HG03469 (cell line): ENCODE data around the gene MMP26.

Experiments used
- ATAC-seq: cut with Tn5 transposase; IDR thresholded peaks from one replicate; pipeline ENCODE4 v1.9.1; 2021; ENCODE audit warnings: mild to moderate bottlenecking, moderate library complexity, moderate number of reproducible peaks; ENCODE audit not compliant: unreplicated experiment

Gene MMP26

DNA sequence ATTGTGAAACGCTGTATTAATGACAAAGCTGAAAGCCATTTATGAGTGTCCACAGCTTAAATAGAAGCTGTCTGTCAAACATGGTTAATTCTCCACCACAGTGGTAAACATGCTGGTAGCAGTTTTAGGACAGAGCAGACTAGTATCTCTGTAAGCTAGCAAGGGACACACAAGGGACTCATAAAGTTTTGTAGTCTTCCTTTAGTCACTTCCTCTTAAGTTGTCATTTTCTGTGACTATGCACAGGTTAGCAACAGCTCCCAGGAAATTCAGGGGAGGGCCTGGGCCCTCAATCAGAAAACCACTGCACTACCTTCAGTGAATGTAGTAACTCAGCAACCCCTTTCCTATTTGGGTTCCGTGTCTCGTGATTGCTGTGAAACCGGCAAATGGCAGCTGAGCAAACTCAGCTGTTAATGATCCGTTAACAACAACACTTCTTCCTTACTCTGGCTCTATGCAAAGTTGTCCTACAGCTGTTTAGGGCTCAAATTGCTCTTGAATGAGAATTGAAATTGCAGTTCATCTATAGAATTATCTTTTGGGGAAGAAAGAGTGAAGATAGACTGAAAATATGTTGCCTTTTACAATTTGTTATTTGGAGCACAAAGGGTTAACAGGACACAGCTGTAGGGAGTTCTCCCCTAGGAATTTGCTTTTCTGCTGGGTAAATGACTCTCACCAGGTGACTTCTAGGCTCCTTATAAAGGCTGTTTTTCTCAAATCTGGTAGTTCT is at the start of gene MMP26:
Gene MMP26 (plus strand): TSS at position 731 of the 736 bp plus-strand sequence.
- no peak for ATAC-seq

DNA sequence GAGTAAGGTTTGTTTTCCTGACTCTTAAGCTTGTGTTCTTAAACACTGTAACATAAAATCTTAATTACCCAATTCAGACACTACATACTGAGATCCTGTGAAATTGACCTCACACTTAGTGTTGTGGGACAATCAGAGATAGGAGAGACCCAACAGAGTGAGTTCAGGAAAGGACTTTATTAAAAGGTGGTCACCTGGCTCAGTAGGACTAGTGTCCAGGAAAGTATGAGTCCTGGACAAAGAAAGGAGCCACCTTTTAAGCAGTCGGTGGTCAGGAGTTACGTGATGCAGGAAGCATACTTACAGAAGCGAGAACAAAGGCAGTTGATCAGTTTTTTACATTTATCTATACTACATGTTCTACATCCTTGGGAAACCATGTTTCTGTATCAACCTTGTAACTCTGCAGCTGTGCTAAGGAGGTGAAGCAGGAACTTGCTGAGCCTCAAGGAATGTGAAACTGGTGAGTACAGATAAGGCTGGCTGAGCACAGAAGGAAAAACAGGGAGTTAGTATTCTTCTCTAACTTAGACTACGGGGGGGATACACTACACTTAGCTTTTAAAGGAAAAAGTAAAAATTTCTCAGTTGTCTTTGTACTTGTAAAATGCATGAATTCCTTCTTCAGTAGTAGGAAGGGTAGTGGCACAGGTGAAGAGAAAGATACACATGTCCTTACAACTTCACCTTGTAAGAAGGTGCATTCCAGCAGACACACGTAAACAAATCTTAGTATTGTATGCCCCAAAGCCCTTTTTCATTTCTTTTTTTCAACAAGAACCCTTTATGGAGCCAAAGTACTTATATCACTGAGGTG is 45.7 kb upstream of the MMP26 start:
- ATAC-seq: no peak

DNA sequence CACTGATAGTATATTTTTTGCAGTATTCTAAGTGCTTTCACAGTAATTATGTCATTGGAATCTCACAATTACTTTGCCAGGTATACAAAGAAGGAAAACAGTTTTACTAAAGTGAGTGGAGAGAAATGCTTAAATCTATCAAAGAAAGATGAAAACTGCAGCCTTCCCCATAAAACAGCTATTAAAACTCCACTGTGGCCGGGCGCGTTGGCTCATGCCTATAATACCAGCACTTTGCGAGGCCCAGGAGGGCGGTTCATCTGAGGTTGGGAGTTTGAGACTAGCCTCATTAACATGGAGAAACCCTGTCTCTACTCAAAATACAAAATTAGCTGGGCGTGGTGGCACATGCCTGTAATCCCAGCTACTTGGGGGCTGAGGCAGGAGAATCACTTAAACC is 41.7 kb upstream of the MMP26 start:
- ATAC-seq: no peak

DNA sequence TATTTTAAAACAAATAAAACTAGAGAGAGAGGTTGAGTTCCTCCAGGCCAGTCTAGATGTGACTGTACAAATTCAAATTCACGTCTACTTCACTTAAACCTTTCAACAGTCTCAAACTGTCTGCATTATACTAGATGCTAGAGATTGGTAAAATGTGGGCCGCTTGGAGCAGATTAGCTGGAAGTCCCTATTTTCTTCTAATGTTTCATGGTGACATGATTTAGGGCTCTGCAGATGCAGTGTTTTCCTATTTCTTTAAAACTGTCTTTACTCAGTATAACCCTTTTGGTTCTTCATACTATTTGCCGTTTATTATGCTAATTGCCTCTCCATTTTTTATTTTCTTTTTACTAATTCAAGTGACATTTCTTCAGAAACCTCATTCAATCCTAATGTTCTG is 40.4 kb upstream of the MMP26 start:
- no peak for ATAC-seq

DNA sequence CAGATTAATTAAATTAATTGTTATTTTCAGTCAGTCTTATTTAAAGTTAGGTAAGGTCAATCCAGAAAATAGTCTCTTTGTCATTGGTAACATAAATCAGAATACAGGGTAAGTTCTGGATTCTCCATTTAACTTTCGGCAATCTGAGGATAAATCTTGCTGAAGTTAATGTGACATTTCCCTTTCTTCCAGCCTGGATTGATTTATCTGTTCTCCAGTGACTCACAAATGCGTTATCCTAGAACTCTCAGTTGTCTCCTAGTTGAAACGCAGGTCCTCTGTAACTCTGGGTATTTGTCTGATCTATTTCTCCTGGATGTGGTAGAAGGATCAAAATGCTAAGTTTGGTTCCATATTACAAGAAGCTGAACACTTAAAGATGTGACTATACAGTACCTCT is 39.8 kb upstream of the MMP26 start:
- ATAC-seq: no peak

DNA sequence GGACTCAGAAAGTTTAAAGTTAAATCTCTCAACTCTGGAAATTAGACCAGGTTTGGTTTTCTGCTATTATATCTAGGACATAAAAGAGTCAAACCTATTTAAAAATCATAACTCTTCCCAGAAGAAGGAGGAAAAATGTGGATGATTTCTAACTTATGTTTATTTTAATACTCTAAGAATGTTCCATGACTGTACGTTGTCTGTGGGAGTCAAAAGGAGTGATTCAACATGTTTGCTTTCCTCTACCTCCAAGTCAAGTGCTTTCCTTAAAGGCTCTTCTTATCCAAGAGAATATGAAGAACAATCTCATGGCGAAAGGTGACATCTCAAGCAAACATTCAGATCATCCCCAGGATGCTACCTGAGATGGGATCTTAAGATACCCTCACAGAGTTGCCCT is 39.2 kb upstream of the MMP26 start:
- ATAC-seq: no peak

DNA sequence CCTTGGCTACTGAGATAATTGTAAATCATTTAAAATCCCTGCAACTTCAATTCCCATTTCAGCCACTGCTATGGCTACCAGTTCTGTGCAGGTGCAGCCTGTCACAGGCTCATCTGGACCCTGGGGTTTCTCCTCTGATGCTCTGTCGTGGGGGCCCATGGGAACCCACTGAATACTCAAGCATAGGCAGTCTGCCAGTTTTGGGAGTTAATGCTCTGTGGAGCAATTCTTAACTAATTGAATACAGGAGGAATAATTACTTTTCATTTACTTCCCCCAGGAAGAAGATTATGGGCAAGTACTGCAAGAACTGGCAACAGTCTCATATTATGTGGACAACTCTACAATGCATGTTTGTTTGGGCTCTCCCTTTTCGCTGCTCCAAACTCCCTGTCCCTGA is 32.8 kb upstream of the MMP26 start:
- ATAC-seq: no peak

DNA sequence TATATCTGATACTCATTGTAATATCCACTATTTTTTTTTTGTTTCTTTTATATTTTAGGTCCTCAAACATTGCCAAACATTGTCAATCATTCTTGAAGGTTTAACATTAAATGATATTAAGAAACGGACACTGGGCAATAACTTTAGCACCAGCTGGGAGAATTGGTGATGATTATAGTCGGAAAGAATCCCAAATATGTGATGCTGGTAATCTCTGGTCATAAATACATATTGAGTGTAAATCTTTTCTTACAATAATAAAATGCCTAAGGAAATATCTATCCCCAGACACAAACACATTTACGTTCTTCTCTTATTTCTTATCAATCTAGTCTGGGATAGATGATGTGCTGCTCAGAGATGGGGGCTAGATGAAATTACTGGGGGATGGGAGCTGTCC is 32.1 kb upstream of the MMP26 start:
- no peak for ATAC-seq

DNA sequence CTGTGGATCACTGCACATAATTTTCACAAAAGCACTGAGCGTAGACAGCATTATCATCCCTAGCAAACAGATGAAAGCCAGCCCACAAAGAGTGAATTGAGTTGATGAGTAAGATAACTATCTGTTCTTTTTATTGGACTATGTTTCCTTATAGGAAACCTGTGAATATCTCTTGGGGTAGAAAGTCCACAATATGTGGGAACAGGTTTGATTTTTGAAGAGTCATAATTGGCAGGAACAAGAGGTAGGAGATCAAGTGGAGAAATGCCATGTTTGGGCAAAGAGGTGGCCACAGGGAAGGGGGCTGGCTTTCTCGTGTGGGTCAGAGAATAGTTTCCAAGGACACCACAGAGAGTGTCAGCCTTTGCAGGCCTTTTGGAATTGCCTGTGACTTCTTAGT is 30.8 kb upstream of the MMP26 start:
- no peak for ATAC-seq

DNA sequence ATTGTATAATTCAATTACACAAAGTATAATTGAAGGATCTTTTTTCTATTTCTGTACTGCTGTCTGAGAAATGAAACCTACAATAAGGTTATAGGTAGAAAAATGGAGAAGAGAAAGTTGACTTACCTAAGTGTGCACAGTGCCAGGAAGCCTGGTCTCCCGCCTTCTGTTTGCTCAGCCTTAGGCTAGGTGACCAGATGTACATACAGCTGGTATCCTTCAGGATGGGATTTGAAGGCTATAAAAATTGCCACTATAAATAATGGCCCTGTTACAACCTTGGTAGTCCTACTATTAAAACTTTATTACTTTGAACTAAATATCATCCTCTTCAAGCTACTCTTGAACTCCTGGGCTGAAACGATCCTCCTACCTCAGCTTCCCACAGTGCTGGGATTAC is 26.6 kb upstream of the MMP26 start:
- no peak for ATAC-seq

DNA sequence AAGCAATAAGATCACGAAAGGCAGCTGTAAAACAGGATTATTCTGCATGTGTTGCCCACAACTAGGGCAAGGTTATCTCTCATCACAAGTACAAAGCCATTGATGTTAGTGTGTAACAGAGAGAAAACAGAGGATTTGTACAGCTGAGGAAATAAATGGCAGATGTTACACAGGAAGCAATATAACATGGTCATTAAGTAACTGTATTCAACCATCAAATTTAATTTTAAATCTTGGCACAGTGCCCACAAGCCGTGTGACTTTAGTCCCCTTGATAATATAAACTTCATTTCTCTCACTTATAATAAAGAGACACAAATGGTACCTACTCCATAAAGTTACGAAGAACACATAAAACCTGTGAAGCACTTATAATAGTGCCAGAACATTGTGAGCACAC is 24.2 kb upstream of the MMP26 start:
- no peak for ATAC-seq

DNA sequence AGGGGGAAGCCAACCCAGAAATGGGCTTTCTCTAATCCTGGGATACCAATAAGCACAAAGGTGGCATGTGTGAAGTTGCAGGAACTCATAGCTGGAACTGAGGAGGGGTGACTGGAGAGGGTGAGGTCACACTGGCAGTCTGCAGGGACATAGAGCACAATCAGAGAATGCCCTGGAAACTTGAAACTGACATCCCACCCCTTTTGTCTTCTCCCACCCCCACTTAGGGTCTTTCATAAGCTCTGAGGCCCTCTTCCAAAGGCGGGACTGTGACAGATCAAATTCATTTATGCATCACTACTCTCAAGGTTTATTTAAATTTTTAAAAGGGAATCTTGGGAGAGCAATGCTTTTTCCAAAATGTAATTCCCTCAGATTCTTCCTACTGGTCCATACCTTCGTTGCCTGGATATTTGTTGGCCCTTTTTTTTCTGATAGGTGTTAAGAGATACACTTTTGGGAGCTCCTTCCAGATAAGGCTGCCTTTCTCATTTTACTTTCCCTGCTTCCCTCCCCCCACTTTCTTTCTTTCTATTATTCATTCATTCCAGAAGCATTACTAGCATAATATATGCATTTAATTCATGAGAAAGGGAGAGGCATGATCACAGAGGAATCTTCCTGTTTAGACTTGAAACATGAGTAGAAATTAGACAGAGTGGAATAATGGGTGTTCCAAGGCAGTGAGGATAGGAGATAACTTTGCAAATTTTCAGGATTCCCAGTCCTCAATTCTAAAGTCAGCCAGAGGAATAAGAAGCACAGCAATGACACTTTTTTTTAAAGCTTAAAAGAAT is 21.8 kb upstream of the MMP26 start:
- ATAC-seq: no peak

DNA sequence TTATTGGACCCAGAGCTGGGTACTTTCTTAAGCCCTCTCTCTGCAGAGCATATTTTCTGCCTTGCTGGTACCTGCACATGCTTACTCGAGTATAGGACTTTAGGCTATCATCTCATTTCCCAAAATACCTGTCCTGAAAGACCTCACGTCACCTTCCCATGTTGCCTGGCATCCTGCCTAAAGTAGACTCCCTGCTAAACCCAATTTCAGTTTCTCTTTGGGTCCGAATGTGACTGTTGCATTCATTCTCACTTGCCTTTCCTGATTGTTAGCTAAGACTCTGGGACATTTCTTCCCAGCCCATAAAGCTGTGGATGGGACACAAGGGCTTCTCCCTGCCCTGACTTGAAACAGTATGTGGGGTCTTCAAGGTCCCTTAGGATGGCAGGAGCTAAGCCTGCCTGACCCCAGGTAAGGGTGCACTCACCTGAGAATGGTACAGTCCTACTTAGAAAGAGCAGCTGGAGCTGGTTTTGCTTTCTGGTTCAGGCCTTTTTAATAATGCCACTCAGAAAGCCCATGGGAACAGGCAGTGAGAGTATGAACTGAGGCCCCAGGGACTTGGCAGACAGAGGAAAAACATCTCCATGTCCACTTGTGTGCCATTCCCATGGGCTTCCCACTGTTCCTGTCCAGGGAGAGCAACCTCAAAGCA is 19.8 kb upstream of the MMP26 start:
- no peak for ATAC-seq

DNA sequence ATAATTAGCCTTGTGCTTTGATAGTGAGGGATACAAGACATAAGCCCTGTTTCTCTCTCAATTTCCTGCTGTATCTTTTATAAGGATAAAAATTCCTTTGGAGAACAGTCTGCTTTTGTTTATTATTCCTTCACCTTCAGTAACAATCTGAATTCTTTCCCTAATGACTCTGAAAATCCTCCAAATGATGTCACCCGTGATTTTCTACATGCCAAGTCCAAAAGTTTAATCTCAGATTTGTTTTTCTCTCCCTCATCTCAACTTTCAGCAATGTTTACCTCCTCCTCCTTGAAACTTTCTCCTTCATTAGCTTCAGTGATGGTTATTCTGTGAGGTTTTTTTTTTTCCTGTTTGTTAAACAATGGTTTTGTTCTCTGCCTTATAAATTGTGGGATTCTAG is 9.1 kb upstream of the MMP26 start:
- ATAC-seq: no peak

DNA sequence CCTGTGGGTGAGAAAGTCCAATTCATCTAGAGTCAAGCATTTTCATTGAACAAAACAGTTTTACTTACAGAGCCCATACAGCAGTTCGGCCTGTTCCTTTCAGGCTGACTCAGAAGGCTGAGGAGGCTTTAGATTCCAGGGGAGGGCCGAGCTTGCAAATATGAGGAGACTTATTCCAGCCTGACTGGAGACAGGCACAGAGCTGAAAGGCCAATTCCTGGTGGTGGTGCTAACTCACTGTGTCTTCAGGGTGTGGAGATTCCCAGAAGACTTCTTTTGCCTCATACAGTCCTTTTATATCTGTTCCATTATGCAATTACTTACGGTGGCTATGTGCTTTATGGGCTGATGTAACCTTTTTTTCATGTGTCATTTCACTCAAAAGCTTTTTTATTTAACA is 7.0 kb upstream of the MMP26 start, which contains the start of gene OR51E2:
Gene OR51E2 (minus strand): TSS at position 269 of the 400 bp plus-strand sequence. CDS start 15,142 bp downstream, outside the sequence.
- ATAC-seq: no peak

DNA sequence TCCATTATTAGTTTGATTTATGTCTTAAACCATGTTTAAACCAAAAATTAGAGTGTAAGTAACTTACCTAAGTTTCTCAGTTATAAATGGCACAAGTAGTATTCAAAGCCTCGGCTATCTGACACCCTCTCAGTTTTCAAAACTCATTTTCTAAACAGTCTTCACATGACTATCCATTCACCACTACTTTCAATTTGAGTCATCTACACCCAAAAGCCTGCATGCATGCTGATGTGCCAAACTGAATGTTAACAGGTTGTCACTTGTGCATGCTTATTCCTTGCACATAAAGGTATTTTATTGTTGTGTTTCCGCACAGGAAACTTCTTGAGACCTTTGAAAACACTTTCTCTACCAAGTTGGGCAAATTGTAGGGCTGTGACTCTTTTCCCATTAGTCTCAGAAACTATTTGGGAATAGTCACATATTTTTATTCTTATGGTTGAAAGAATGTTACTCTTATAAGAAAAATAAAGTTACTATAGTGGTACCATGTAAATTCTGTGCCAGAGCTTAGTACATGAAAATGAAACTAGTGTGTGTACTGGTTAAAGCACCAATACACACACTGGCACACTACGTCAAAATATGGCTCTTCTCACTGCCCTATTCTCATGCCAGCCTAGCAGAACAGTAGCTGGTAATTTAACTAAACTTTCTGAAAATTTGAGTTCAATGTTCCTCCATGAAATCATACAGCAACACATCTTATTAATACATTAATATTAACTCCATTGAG is 4.7 kb upstream of the MMP26 start:
- peak; percentile 97 for ATAC-seq

DNA sequence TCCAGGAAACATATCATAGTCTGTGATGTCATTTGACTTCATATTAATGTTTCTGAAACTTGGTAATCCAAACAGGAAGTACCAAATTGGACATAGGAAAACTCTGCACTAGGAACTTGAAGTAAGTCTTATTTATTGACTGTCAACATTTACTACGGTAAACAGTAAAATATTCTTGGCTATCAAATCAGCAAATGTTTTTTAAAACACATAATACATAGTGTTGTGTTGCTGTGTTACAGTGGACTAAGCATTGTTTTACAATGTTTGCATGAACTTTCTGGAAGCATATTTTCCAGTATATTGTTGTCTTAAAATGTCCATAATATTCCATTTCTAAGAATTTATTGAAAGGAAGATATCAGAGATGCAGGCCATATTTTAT is 4.2 kb upstream of the MMP26 start:
- no peak for ATAC-seq

DNA sequence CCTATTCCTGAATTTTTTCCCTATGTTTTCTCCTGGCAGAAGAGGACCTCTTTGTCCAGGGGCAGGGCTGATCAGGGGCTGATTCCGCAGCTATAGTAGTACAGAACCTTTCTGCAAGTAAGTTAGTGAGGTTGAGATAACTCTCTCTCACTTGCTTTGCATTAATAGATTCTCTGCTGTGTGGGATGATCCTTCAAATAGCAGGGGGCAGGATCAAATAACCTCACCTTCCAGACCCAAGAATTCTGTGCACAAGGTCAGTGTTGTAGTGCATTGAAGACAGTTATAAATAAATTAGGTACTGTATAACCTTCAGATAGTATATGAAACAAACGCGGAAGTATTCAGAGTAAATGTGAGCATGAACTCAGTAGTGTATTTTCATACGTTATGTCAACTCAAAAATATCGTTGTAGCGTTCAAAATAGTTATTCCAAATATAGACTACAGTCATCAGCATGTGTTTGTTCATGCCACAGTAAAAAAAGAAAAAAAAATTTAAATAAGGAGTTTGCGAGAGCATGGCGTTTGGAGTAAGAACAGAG is 278 bp downstream of the MMP26 start:
- ATAC-seq: no peak

DNA sequence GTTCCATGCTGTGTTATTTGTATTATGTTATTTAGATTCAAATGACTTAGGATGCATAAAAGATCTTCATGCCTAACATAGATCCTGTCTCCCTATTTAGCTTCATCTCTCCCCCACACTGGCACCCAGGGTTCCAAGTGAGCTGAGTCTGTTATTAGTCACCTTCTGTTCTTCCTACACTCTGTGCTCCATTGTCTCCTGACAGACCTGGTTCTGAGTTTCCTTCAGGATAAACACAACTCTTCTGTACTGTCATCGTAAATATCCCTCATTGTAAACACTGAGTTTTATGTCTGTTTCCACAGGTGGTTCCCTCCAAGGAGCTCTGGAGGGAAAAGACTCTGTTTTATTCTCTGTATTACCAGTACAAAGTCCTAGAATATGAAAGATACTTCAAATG is 8.7 kb downstream of the MMP26 start:
- ATAC-seq: no peak

DNA sequence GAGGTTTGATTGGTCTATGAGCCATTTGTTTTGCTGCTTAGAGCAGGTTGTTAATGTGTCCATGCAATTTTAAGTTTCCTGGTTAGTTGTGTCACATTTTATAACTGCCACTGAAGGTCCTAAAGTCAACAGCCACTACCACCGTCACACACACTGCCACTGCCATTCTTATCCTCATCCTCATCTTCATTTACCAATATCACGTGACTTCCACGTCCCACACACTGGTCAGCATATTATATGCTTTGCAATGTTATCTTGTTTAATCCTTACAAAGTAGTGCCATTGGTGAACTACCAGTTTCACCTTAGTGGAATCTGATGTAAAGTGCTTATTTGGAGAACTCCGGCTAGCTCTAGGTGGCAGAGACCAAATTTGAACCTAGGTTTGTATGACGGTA is 9.7 kb downstream of the MMP26 start:
- no peak for ATAC-seq
